Activated T-cell treated with anti-CD3 and anti-CD28 coated beads, Interleukin-2, amount 50 U/mL, for 48 hours (primary cell): ENCODE results near the gene DMAC1.

Source experiments
- DNase-seq, 2 experiments: peaks; one replicate each; pipeline ENCODE4 v3.0.0-alpha.2; 2020

DMAC1 gene

DNA sequence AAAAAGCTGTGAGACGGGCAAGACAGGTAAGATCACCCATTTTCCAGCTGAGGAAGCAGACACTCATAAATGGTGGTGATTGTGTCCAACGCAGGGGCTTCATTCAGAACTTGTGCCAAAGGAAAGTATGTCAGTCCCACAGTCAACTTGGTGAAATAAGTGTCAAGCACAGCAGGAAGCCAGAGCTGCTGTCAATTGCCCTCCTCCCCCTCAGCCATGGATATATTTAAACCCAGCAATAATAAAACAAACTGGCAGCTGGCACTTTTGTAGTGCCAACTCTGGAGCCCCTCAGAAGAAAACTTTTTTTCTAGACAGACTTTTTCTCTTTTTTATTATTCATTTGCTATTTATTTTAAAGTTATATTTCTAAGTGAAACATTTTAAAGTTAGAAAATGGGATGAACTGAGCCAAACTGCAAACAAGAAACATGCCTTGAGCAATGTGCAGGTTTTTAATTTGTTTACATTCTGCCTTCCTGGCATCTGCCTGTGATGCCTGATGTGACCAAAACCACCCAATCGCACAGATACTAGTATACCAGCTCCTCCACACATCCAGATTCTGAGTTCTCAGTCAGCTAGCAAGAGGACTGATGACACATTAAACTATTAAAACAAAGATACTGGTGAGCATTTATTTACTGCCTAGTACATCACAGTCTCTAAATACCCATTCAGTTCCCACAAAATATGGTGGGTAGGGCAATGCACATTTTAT lies 17.0 kb downstream of the DMAC1 start:
- DNase-seq: no peak

- no peak for DNase-seq
Measured at GRCh38 chr9:7780261-7780988, 19.2 kb downstream of the DMAC1 start.

GRCh38 chr9:7778851-7779600 lies 20.6 kb downstream of the DMAC1 start:
- DNase-seq: no peak

DNA sequence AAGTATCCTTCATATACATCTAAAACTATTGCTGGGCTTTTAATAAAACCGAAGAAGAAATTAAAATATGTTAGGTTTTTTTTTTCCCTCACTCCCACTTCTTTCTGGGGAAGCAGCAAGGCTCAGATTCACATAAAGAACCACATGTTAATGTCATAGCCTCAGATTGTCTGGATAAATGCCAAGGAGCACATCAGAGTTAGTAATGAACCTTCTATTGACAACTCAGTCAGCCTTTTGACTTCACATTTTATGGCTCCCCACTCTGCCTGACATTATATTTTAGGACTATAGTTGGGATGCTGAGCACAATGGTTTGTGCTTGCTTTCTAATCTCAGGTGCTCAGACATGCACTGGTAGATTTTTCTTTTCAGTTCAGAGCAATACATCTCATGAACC lies 21.8 kb downstream of the DMAC1 start:
- DNase-seq: no peak

DNA sequence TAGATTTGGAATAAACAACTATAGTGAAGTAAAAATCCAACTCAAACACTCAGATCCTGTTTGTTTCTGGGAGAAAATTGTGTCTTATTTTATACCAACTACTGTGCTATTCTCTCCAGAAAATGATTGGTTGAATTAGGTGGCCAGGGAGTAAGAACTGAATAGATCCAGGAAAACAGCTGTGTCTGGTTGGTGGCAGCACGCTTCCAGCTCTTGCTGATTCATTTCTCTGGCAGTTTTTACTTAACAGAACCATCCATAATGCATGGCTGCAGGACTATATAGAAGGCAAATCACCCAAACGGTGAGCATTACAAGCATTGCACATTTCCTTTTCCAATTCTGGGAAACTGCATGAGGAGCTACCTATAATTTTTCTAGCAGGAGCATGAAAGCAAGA lies 29.5 kb downstream of the DMAC1 start:
- no peak for DNase-seq

DNA sequence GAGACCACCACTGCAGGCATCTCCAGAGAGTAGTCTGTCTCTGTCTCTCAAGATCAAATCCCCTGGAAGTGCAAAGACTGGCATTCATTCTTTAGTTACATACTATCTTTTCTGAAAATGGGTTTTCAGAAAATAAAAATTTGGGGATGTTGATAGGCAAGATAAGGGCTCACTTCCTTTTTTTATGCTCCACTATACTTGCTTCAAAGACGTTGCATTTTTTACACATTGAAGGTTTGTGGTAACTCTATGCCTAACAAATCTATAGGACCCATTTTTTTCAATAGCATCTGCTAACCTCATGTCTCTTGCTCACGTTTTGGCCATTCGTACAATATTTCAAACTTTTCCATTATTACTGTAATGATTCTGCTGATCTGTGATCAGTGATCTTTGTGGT lies 37.0 kb downstream of the DMAC1 start:
- no peak for DNase-seq

GRCh38 chr9:7760014-7760415 lies 39.6 kb downstream of the DMAC1 start:
- DNase-seq: no peak

DNA sequence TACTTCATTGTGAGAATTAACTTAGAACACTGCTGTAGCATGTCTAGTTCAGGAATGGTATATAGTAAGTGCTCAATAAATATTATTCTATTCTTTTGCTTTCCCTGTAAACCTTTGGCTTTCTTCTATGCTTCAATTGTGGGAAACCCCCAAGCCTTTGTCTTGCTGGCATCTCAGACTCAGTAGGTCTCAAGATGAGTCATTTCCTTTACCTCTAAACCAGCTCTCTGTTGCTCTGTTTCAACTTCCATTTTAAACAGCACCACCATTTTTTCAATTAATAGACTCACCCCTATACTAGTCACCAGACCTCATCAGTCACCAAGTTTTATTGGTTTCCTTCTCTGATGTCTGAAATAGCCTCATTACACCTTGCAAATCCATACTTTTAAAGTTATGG lies 43.5 kb downstream of the DMAC1 start:
- no peak for DNase-seq

- DNase-seq: no peak
Measured at GRCh38 chr9:7752481-7752880, 47.1 kb downstream of the DMAC1 start.
